GM12878 (cell line): ENCODE measurements around the gene SPINK1. TPM values are rescaled to one million over a fixed set of nuclear protein-coding genes. Genes with fewer than 3 reads are reported as not detected.

Experiments
- ATAC-seq: fragments of 200-7000 bp; cut with Tn5 transposase; 3 replicates; pipeline ENCODE4 v1.9.1; 2020; ENCODE audit warnings: mild to moderate bottlenecking, moderate library complexity
- BruUV-seq: library from RNA; stranded (reverse); fragments of 400-500 nt; replicated peaks from 2 replicates; lab custom pipeline; 2021; lab: Mats Ljungman, UMichigan
- CTCF ChIA-PET: fragments of 300-600 bp; sonication (Branson Sonifier 250); formaldehyde crosslinking; extraction: SDS; loops from one replicate; lab custom pipeline; 2021; ENCODE audit warnings: inconsistent platforms; lab: Yijun Ruan, JAX
- POLR2A ChIA-PET: fragments of 350-600 bp; formaldehyde crosslinking; extraction: SDS; loops from one replicate; lab custom pipeline; 2021; ENCODE audit warnings: inconsistent platforms; lab: Charles Lee
- RAD21 ChIA-PET: fragments of 300-600 bp; sonication (Branson Sonifier 250); formaldehyde crosslinking; loops from one replicate; lab custom pipeline; 2023; ENCODE audit warnings: antibody characterized with exemption; ENCODE audit not compliant: unreplicated experiment; lab: Charles Lee
- SMC1A ChIA-PET: fragments of 300-600 bp; sonication (Branson Sonifier 250); formaldehyde crosslinking; loops from one replicate; lab custom pipeline; 2023; ENCODE audit not compliant: unreplicated experiment, uncharacterized antibody; lab: Charles Lee
- DNase-seq: peaks from one replicate; pipeline ENCODE4 v3.0.0-alpha.2; 2011; ENCODE audit warnings: low read depth, low spot score
- FAIRE-seq: peaks from 3 replicates; lab custom pipeline; 2011; peaks lifted over from hg19 to GRCh38; lab: Jason Lieb, UNC
- H2AFZ ChIP-seq: 2 replicates; pipeline ENCODE4 v1.6.0; 2011; ENCODE audit warnings: low read depth, low read length, control low read depth; ENCODE audit not compliant: control insufficient read depth
- H3K27ac ChIP-seq: 2 replicates; pipeline ENCODE4 v1.5.1; 2011; ENCODE audit warnings: control low read depth; ENCODE audit not compliant: control insufficient read depth, insufficient read depth
- H3K27me3 ChIP-seq, 2 experiments: replicated peaks in 1 of 2; 2 replicates each; pipeline versions ENCODE4 v1.6.0 to v1.6.1; 2011; ENCODE audit warnings: low read length in 1 of 2; ENCODE audit not compliant: control insufficient read depth in 2 of 2, insufficient read depth in 2 of 2
- H3K36me3 ChIP-seq, 2 experiments: 2 replicates each; pipeline ENCODE4 v1.5.1; 2011; ENCODE audit warnings: low read length in 1 of 2; ENCODE audit not compliant: control insufficient read depth in 2 of 2, insufficient read depth in 2 of 2
- H3K4me1 ChIP-seq: 2 replicates; pipeline ENCODE4 v1.6.1; 2011; ENCODE audit warnings: mild to moderate bottlenecking, low read length, moderate library complexity, mixed read lengths; ENCODE audit not compliant: control insufficient read depth, insufficient read depth
- H3K4me2 ChIP-seq: 2 replicates; pipeline ENCODE4 v1.6.0; 2011; ENCODE audit warnings: control low read depth; ENCODE audit not compliant: control insufficient read depth, insufficient read depth
- H3K4me3 ChIP-seq: fragments of 200-600 bp; sonication (generic); 2 replicates; pipeline ENCODE4 v1.5.1; 2016
- H3K79me2 ChIP-seq: 2 replicates; pipeline ENCODE4 v1.6.0; 2011; ENCODE audit warnings: low read length; ENCODE audit not compliant: control insufficient read depth, insufficient read depth
- H3K9ac ChIP-seq: 2 replicates; pipeline ENCODE4 v1.8.0; 2011; ENCODE audit warnings: low read length, control low read depth, mixed read lengths; ENCODE audit not compliant: control insufficient read depth, insufficient read depth
- H3K9me3 ChIP-seq: replicated peaks from 3 replicates; pipeline ENCODE4 v1.5.1; 2011; ENCODE audit warnings: mild to moderate bottlenecking, low read length; ENCODE audit not compliant: control insufficient read depth, insufficient read depth
- H4K20me1 ChIP-seq: 2 replicates; pipeline ENCODE4 v1.6.0; 2011; ENCODE audit not compliant: control insufficient read depth, insufficient read depth
- EP300 ChIP-seq, 2 experiments: fragments of 150-350 bp in 1 of 2; IDR thresholded peaks; 2 replicates each; pipeline ENCODE4 v1.6.1; 2011 to 2012; ENCODE audit warnings: low read depth in 2 of 2, low read length in 2 of 2, borderline replicate concordance in 1 of 2, improper control_type of control experiment in 1 of 2, inconsistent platforms in 1 of 2; ENCODE audit not compliant: control insufficient read depth in 1 of 2
- IKZF1 ChIP-seq: fragments of 450-650 bp; conservative IDR thresholded peaks from 2 replicates; pipeline ENCODE4 v1.6.1; 2017; ENCODE audit warnings: antibody characterized with exemption, mild to moderate bottlenecking
- PAX8 ChIP-seq: fragments of 450-650 bp; IDR thresholded peaks from 2 replicates; pipeline ENCODE4 v1.6.1; 2017; ENCODE audit warnings: mild to moderate bottlenecking, moderate library complexity
- RAD21 ChIP-seq: IDR thresholded peaks from 2 replicates; pipeline ENCODE4 v1.6.1; 2011; ENCODE audit warnings: mild to moderate bottlenecking, low read depth, low read length, moderate library complexity; ENCODE audit not compliant: insufficient read depth
- SREBF2 ChIP-seq: IDR thresholded peaks from 2 replicates; pipeline ENCODE4 v1.6.1; 2012; ENCODE audit warnings: mild to moderate bottlenecking, low read length
- STAT1 ChIP-seq: fragments of 450-650 bp; conservative IDR thresholded peaks from 2 replicates; pipeline ENCODE4 v1.6.1; 2014; ENCODE audit warnings: antibody characterized with exemption, mild to moderate bottlenecking
- YY1 ChIP-seq: IDR thresholded peaks from 2 replicates; pipeline ENCODE4 v1.6.1; 2011; ENCODE audit warnings: low read depth, mild to moderate bottlenecking, low read length
- WGBS: methylation state at CpG from one replicate; pipeline ENCODE4 v1.1.6; 2016; ENCODE audit warnings: low lambda C conversion rate; ENCODE audit not compliant: insufficient replicate concordance, insufficient coverage; ENCODE audit errors: missing lambda C conversion rate; 5-methylcytosine and 5-hydroxymethylcytosine counted together
- in situ Hi-C: fragments of 300-500 bp; cut with MboI; formaldehyde crosslinking; loops from 9 replicates; pipeline ENCODE4 v1.14.3; 2018; ENCODE audit warnings: mixed read lengths
- intact Hi-C: fragments of 100-400 bp; cut with micrococcal nuclease; formaldehyde crosslinking; loops from one replicate; pipeline ENCODE4 v1.14.2; 2022; ENCODE audit not compliant: unreplicated experiment
- polyA plus RNA-seq, 11 experiments: library from polyadenylated mRNA; depleted of rRNA in 4 of 11; unstranded in 6 of 11; stranded (reverse) in 5 of 11; fragments of >200 nt; fragmentation: Nextera tagmentation in 4 of 11; fragmentation: Illumina TruSeq in 1 of 11; extraction: Ambion mirVana in 4 of 11; extraction: Trizol in 1 of 11; gene quantifications; 1 replicate in 1 of 11; 2 replicates in 10 of 11; pipeline versions ENCODE4 v1.2.1 to v1.2.3, GENCODE V29; 2011 to 2016; ENCODE audit warnings: inconsistent platforms in 2 of 11, missing spikeins in 2 of 11, low read depth in 1 of 11
- total RNA-seq, 4 experiments: library from RNA; depleted of rRNA in 3 of 4; stranded (reverse); fragments of >200 nt in 3 of 4; fragmentation: Illumina TruSeq in 1 of 4; extraction: Trizol in 1 of 4; gene quantifications; 2 replicates each; pipeline versions ENCODE4 v1.2.1 to v1.2.3, GENCODE V29; 2013 to 2021
- TF ChIP-seq, protein P1 (sequence below): IDR thresholded peaks from 2 replicates; pipeline ENCODE4 v1.6.1; 2011; ENCODE audit warnings: borderline replicate concordance, low read depth, mild to moderate bottlenecking, moderate library complexity, mixed read lengths, low read length; ENCODE audit not compliant: insufficient read depth; ENCODE audit errors: extremely low read length
- TF ChIP-seq, protein P2 (sequence below): fragments of 450-650 bp; formaldehyde crosslinking; IDR thresholded peaks from 2 replicates; pipeline ENCODE4 v1.4.0; 2020; ENCODE audit warnings: mild to moderate bottlenecking, moderate library complexity
- TF ChIP-seq, protein P3 (sequence below): IDR thresholded peaks from 2 replicates; pipeline ENCODE4 v1.6.1; 2012; ENCODE audit warnings: mild to moderate bottlenecking, low read depth, low read length
- TF ChIP-seq, protein P4 (sequence below): fragments of 450-650 bp; formaldehyde crosslinking; IDR thresholded peaks from 2 replicates; pipeline ENCODE4 v1.4.0; 2022; ENCODE audit warnings: mild to moderate bottlenecking, moderate library complexity

The SPINK1 gene
- total and polyA plus RNA-seq, 10 of the 15 experiments (the other 5 are each of a cell fraction or from before 2014, with no cell fraction given), result 3.6 TPM; not detected in 9

DNA sequence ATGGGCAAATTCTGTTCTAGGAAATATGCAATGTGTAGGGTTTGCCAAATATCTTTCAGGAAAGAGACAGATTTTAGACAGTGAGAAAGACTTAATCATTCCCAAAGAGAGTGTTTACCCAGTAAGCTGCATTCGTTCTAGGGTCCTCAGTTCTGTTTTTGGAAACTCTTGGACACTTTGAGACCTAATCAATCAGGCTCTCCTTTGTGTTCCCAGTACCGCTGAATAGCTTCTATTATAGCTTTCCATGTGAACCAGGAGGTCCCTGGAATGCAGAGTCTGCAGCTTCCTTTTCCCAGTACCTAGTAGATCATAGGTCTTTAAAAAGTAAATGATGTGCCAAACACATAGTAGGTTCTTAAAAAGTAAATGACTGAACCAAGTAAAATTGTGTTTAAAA is 11.4 kb upstream of the SPINK1 start:
- 0% methylated on average over 2 of the region's 2 CpGs for WGBS
- SMC1A ChIA-PET, result no interaction called here
- POLR2A ChIA-PET, result no interaction called here
- CTCF ChIA-PET, result interaction anchor here (1.5 to 2.5 kb wide), 2 partner anchors 10 to 15 kb away, joined by 3 to 9 read pairs; no protein-coding TSS in a partner anchor
- no TSS peak for BruUV-seq
- Histone ChIP-seq H3K4me1 (no peaks in the 10 kb centered on the region), H3K79me2 (no peaks in the 10 kb centered on the region), H3K9me3 (no peaks in the 10 kb centered on the region), H4K20me1 (no peaks in the 10 kb centered on the region), H3K36me3 (no peaks in the 10 kb centered on the region), H3K27ac (no peak overlapping the region), H3K4me2 (no peak overlapping the region), H3K27me3 (no peaks in the 10 kb centered on the region), H2AFZ (no peak overlapping the region), H3K9ac (no peak overlapping the region), H3K4me3 (no peak overlapping the region)
- DNase-seq, result no peak
- ATAC-seq, result no peak
- intact Hi-C loops, result no loop called here
- RAD21 ChIA-PET, result no interaction called here
- in situ Hi-C loops, result no loop called here
- FAIRE-seq, result no peak
- no peak for TF ChIP-seq SREBF2
- no peak for TF ChIP-seq STAT1
- no peak for TF ChIP-seq YY1
- TF ChIP-seq EP300 (IDR thresholded peaks at IDR 0.05; ENCODE audit: borderline replicate concordance in 1 of 2, control insufficient read depth in 1 of 2, low read depth in 2 of 2, low read length in 2 of 2), result no peak
- TF ChIP-seq, protein P1, sequence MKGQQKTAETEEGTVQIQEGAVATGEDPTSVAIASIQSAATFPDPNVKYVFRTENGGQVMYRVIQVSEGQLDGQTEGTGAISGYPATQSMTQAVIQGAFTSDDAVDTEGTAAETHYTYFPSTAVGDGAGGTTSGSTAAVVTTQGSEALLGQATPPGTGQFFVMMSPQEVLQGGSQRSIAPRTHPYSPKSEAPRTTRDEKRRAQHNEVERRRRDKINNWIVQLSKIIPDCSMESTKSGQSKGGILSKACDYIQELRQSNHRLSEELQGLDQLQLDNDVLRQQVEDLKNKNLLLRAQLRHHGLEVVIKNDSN, result no peak
- TF ChIP-seq, protein P2, sequence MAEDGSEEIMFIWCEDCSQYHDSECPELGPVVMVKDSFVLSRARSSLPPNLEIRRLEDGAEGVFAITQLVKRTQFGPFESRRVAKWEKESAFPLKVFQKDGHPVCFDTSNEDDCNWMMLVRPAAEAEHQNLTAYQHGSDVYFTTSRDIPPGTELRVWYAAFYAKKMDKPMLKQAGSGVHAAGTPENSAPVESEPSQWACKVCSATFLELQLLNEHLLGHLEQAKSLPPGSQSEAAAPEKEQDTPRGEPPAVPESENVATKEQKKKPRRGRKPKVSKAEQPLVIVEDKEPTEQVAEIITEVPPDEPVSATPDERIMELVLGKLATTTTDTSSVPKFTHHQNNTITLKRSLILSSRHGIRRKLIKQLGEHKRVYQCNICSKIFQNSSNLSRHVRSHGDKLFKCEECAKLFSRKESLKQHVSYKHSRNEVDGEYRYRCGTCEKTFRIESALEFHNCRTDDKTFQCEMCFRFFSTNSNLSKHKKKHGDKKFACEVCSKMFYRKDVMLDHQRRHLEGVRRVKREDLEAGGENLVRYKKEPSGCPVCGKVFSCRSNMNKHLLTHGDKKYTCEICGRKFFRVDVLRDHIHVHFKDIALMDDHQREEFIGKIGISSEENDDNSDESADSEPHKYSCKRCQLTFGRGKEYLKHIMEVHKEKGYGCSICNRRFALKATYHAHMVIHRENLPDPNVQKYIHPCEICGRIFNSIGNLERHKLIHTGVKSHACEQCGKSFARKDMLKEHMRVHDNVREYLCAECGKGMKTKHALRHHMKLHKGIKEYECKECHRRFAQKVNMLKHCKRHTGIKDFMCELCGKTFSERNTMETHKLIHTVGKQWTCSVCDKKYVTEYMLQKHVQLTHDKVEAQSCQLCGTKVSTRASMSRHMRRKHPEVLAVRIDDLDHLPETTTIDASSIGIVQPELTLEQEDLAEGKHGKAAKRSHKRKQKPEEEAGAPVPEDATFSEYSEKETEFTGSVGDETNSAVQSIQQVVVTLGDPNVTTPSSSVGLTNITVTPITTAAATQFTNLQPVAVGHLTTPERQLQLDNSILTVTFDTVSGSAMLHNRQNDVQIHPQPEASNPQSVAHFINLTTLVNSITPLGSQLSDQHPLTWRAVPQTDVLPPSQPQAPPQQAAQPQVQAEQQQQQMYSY (CRISPR knock-in tag), result no peak
- TF ChIP-seq, protein P3, sequence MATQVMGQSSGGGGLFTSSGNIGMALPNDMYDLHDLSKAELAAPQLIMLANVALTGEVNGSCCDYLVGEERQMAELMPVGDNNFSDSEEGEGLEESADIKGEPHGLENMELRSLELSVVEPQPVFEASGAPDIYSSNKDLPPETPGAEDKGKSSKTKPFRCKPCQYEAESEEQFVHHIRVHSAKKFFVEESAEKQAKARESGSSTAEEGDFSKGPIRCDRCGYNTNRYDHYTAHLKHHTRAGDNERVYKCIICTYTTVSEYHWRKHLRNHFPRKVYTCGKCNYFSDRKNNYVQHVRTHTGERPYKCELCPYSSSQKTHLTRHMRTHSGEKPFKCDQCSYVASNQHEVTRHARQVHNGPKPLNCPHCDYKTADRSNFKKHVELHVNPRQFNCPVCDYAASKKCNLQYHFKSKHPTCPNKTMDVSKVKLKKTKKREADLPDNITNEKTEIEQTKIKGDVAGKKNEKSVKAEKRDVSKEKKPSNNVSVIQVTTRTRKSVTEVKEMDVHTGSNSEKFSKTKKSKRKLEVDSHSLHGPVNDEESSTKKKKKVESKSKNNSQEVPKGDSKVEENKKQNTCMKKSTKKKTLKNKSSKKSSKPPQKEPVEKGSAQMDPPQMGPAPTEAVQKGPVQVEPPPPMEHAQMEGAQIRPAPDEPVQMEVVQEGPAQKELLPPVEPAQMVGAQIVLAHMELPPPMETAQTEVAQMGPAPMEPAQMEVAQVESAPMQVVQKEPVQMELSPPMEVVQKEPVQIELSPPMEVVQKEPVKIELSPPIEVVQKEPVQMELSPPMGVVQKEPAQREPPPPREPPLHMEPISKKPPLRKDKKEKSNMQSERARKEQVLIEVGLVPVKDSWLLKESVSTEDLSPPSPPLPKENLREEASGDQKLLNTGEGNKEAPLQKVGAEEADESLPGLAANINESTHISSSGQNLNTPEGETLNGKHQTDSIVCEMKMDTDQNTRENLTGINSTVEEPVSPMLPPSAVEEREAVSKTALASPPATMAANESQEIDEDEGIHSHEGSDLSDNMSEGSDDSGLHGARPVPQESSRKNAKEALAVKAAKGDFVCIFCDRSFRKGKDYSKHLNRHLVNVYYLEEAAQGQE, result no peak
- no peak for TF ChIP-seq IKZF1
- no peak for TF ChIP-seq PAX8
- TF ChIP-seq, protein P4, sequence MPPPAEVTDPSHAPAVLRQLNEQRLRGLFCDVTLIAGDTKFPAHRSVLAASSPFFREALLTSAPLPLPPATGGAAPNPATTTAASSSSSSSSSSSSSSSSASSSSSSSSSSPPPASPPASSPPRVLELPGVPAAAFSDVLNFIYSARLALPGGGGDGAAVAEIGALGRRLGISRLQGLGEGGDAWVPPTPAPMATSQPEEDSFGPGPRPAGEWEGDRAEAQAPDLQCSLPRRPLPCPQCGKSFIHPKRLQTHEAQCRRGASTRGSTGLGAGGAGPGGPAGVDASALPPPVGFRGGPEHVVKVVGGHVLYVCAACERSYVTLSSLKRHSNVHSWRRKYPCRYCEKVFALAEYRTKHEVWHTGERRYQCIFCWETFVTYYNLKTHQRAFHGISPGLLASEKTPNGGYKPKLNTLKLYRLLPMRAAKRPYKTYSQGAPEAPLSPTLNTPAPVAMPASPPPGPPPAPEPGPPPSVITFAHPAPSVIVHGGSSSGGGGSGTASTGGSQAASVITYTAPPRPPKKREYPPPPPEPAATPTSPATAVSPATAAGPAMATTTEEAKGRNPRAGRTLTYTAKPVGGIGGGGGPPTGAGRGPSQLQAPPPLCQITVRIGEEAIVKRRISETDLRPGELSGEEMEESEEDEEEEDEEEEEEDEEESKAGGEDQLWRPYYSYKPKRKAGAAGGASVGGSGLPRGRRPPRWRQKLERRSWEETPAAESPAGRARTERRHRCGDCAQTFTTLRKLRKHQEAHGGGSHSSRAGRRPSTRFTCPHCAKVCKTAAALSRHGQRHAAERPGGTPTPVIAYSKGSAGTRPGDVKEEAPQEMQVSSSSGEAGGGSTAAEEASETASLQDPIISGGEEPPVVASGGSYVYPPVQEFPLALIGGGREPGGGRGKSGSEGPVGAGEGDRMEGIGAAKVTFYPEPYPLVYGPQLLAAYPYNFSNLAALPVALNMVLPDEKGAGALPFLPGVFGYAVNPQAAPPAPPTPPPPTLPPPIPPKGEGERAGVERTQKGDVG (CRISPR knock-in tag), result no peak
- no peak for TF ChIP-seq RAD21
